ENCODE measurements around the gene GPBP1L1. TPM values are rescaled to one million over a fixed set of nuclear protein-coding genes. Genes with fewer than 3 reads are reported as not detected.

Gene GPBP1L1
- total and polyA plus RNA-seq, 9 of the 15 experiments (the other 6 are each of a cell fraction or from before 2014, with no cell fraction given): 86.0 to 216 (median 138) TPM

- in situ Hi-C loops (cut with MboI) (no loop called here), intact Hi-C loops (cut with micrococcal nuclease) (loop anchor here (2.0 to 5.0 kb wide), 4 partner anchors 105 to 195 kb away; partner anchors contain the start of genes MAST2 and NASP)
- peaks cover 7 to 30% of the 10 kb centered on the region in 2 experiments; a peak in 4 of 5 replicates for H3K4me1 ChIP-seq (replicated peaks in 1 of 2; ENCODE audit: control insufficient read depth in 2 of 2, insufficient read depth in 2 of 2, low read length in 2 of 2)
- WGBS (ENCODE audit: insufficient coverage, low coverage, missing lambda C conversion rate): under 1% methylated on average over 44 of the region's 44 CpGs
- H4K20me1 ChIP-seq (replicated peaks; ENCODE audit: control insufficient read depth, insufficient read depth, low read length): peaks cover 2% of the 10 kb centered on the region; the same call in 1 of the 2 replicates
- H3K79me2 ChIP-seq (ENCODE audit: control insufficient read depth, insufficient read depth, low read length): peaks cover 94% of the 10 kb centered on the region
- H3K27me3 ChIP-seq (ENCODE audit: control insufficient read depth in 2 of 2, insufficient read depth in 2 of 2, low read length in 2 of 2): no peaks in the 10 kb centered on the region
- peaks cover 32% of the 10 kb centered on the region for H3K36me3 ChIP-seq (ENCODE audit: control insufficient read depth, insufficient read depth, low read length)
- peak overlapping the region; percentile 99 for H3K9ac ChIP-seq (ENCODE audit: insufficient read depth in 1 of 2, low read depth in 2 of 2, low read length in 2 of 2)
- BruUV-seq (replicated peaks): TSS peak; percentile 26
- POLR2A ChIA-PET: interaction anchor here (0.6 to 2.7 kb wide), 29 partner anchors 12 to 868 kb away, joined by 3 to 95 read pairs (median 4); partner anchors contain the start of genes AKR1A1, HECTD3, NASP and PRDX1
- CTCF ChIA-PET (ENCODE audit: low intra/inter-chr PET ratio): no interaction called here
- peak overlapping the region; percentile 95 for H3K4me2 ChIP-seq (ENCODE audit: insufficient read depth, low read length)
- DNase-seq (ENCODE audit: extremely low read depth in 1 of 4, low spot score in 3 of 4) (peak; percentile 89 to 100 (median 94)), ATAC-seq (peak; percentile 91), FAIRE-seq (peak; percentile 95)
- H3K27ac ChIP-seq (ENCODE audit: extremely low read depth, low read depth, low read length): peak overlapping the region; percentile 98
- H3K4me3 ChIP-seq: peak overlapping the region; percentile 87
- H2AFZ ChIP-seq (ENCODE audit: low read depth, low read length): peak overlapping the region; percentile 94
- H3K9me1 ChIP-seq (ENCODE audit: control insufficient read depth, insufficient read depth, low read length): no peaks in the 10 kb centered on the region
- no peaks in the 10 kb centered on the region for H3K9me3 ChIP-seq (replicated peaks; ENCODE audit: control insufficient read depth, insufficient read depth, low read depth, low read length)
- TF ChIP-seq DLX4 (CRISPR knock-in tag; IDR thresholded peaks at IDR 0.05): no peak; the same call in 1 of the 2 replicates
- peak; percentile 68 for TF ChIP-seq HMGN3 (IDR thresholded peaks at IDR 0.05; ENCODE audit: borderline replicate concordance, extremely low read depth, insufficient read length, low read depth, low read length)
- peak; percentile 90; the same call in 1 of the 2 replicates for TF ChIP-seq FOXK1 (CRISPR knock-in tag; IDR thresholded peaks at IDR 0.05; ENCODE audit: borderline replicate concordance)
- peak; percentile 95 for TF ChIP-seq TAF1 (IDR thresholded peaks at IDR 0.05; ENCODE audit: control insufficient read depth, extremely low read depth, insufficient read depth, low read length, severe bottlenecking)
- TF ChIP-seq ZNF584 (CRISPR knock-in tag; IDR thresholded peaks at IDR 0.05; ENCODE audit: low read depth): peak; percentile 86
- no peak; a peak in 1 of 4 replicates for TF ChIP-seq ARNT (IDR thresholded peaks at IDR 0.05)
- TF ChIP-seq, protein P1, sequence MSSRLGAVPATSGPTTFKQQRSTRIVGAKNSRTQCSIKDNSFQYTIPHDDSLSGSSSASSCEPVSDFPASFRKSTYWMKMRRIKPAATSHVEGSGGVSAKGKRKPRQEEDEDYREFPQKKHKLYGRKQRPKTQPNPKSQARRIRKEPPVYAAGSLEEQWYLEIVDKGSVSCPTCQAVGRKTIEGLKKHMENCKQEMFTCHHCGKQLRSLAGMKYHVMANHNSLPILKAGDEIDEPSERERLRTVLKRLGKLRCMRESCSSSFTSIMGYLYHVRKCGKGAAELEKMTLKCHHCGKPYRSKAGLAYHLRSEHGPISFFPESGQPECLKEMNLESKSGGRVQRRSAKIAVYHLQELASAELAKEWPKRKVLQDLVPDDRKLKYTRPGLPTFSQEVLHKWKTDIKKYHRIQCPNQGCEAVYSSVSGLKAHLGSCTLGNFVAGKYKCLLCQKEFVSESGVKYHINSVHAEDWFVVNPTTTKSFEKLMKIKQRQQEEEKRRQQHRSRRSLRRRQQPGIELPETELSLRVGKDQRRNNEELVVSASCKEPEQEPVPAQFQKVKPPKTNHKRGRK (tag; IDR thresholded peaks at IDR 0.05): no peak
- TF ChIP-seq ZNF696 (CRISPR knock-in tag; conservative IDR thresholded peaks at IDR 0.05): no peak
- TF ChIP-seq HDAC1 (IDR thresholded peaks at IDR 0.05): no peak
- peak; percentile 53; the same call in 1 of the 2 replicates for TF ChIP-seq DMBX1 (CRISPR knock-in tag; IDR thresholded peaks at IDR 0.05; ENCODE audit: borderline replicate concordance)
- TF ChIP-seq, protein P2, sequence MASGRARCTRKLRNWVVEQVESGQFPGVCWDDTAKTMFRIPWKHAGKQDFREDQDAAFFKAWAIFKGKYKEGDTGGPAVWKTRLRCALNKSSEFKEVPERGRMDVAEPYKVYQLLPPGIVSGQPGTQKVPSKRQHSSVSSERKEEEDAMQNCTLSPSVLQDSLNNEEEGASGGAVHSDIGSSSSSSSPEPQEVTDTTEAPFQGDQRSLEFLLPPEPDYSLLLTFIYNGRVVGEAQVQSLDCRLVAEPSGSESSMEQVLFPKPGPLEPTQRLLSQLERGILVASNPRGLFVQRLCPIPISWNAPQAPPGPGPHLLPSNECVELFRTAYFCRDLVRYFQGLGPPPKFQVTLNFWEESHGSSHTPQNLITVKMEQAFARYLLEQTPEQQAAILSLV (tag; IDR thresholded peaks at IDR 0.05): no peak
- peak; percentile 32; the same call in 1 of the 2 replicates for TF ChIP-seq MAFF (IDR thresholded peaks at IDR 0.05; ENCODE audit: low read length)
- TF ChIP-seq TCF3 (CRISPR knock-in tag; IDR thresholded peaks at IDR 0.05): no peak
- peak; percentile 32; the same call in 1 of the 2 replicates for TF ChIP-seq NFATC3 (IDR thresholded peaks at IDR 0.05)
- TF ChIP-seq FOXA3 (CRISPR knock-in tag; conservative IDR thresholded peaks at IDR 0.05 in 1 of 2, IDR thresholded peaks at IDR 0.05 in 1 of 2): 0 out of 4 replicates have a peak, but pooled peaks of 1 of the 2 experiments have one; percentile 52
- TF ChIP-seq KLF1 (tag; IDR thresholded peaks at IDR 0.05): 0 out of 2 replicates have a peak, but pooled peaks have one; percentile 15
- TF ChIP-seq SMC3 (conservative IDR thresholded peaks at IDR 0.05; ENCODE audit: insufficient read depth, low read depth, low read length): no peak
- no peak for TF ChIP-seq PURB (CRISPR knock-in tag; IDR thresholded peaks at IDR 0.05; ENCODE audit: low read depth)
These were observed 851 bp upstream of the GPBP1L1 start for GRCh38 chr1:45687014-45687753.

Measured in K562 (cell line).